Measurements from ENCODE around the gene OR2Y1. TPM values are rescaled to one million over a fixed set of nuclear protein-coding genes. Genes with fewer than 3 reads are reported as not detected.

OR2Y1 gene, protein sequence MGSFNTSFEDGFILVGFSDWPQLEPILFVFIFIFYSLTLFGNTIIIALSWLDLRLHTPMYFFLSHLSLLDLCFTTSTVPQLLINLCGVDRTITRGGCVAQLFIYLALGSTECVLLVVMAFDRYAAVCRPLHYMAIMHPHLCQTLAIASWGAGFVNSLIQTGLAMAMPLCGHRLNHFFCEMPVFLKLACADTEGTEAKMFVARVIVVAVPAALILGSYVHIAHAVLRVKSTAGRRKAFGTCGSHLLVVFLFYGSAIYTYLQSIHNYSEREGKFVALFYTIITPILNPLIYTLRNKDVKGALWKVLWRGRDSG
- not detected in 2 replicates for total RNA-seq

GRCh38 chr5:180739958-180740357 is at the start of gene OR2Y1:
Gene OR2Y1, minus strand, starts transcription at chr5:180740058. Its CDS starts 0 bp downstream, at chr5:180740058.

Other genes with a start within 250 kb of the OR2Y1 start
- gene CNOT6, start 245.7 kb downstream of the OR2Y1 start, total RNA-seq, result 5.9 and 6.1 TPM in 2 replicates
- not detected in 2 replicates for gene SCGB3A1, start 148.6 kb downstream of the OR2Y1 start, total RNA-seq
- gene FLT4, start 90.5 kb downstream of the OR2Y1 start, total RNA-seq, result under 0.01 and 0.45 TPM in 2 replicates
- 105 and 107 TPM in 2 replicates for gene MGAT1, start 62.7 kb upstream of the OR2Y1 start, total RNA-seq
- gene ZFP62, start 121.2 kb upstream of the OR2Y1 start, total RNA-seq, result 11.3 and 12.5 TPM in 2 replicates
- not detected in 2 replicates for gene BTNL8, start 159.1 kb upstream of the OR2Y1 start, total RNA-seq
- gene BTNL3, start 248.8 kb upstream of the OR2Y1 start, total RNA-seq, result not detected in 2 replicates